GM18861 (cell line): Measurements from ENCODE around the gene HSFX2.
A peak's percentile ranks its signal among the peaks of the same experiment; 100 is the strongest.
"Not testable (repeated sequence)": the region's sequence is repeated elsewhere in the genome, so short reads cannot be mapped to it uniquely, and the experiment has no call there.

ENCODE experiments used
- ATAC-seq: cut with Tn5 transposase; IDR thresholded peaks from one replicate; pipeline ENCODE4 v1.9.1; 2021; ENCODE audit not compliant: unreplicated experiment

HSFX2 gene

DNA sequence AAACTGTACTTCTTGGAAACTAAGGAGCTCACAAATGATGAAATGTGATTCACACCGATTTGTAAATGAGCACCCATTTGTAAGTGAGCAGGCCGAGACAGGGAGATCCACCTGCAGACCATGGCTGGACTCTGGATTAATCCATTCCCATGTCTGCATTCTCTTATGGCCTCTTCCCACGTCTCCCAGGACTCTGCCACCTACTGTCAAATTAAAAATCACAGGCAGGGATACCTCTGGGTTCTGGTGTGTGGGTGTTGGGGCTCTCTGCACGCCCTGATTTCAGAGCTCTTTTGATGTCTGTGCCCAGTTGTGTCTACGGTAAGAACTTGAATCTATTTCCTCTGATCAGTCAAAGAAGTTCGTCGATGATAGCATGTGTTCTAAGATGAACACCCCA, 4.1 kb downstream of the HSFX2 start:
- not testable (repeated sequence) for ATAC-seq

- ATAC-seq: not testable (repeated sequence)
These were observed 7.8 kb downstream of the HSFX2 start, which contains the start of gene MAGEA9B for GRCh38 chrX:149587359-149587758. Gene MAGEA9B (minus strand): TSS chrX:149587459. CDS start chrX:149583179, 4,280 bp downstream.

DNA sequence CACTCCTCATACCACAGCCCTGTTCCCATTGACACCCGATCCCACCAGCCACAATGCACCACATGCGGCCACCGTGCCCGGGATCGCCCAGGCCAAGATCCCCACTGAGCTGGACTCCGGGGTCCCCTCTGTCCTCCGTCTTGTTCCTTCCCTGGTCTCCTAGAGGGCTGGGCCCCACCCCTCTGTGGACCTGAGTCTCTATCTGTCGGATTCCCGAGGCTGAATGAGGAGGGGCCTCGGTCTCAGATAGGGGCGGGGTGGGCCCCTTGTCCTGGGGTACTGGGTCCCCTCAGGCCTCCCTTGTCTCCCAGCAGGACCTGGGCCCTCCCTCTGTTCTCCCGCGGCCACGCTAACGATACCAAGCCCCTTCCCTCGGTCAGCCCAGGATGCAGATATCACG, 9.5 kb downstream of the HSFX2 start:
- not testable (repeated sequence) for ATAC-seq

DNA sequence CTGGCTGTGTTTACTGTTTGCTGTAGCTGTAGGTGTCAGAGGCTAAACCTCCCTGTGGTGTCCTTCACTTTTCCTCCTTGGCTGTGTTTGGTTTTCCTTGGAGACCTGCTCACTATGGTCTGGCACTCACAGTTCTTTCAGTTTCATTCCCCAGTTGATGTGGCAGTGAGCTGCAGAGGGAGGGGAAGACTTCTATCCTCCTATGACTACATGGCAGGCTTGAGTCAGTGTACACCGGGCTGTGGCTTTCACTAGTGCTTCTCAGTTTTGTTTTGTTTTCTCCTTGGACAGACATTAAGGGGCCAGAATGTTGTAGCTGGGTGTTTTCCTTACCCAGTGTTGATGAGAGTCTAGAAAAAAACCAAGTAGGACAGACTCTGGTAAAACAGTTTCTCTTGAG, 21.7 kb downstream of the HSFX2 start:
- ATAC-seq: peak; percentile 99

GRCh38 chrX:149572743-149573142, 22.4 kb downstream of the HSFX2 start:
- no peak for ATAC-seq

GRCh38 chrX:149571770-149572169, 23.3 kb downstream of the HSFX2 start:
- no peak for ATAC-seq

- ATAC-seq: no peak
These were observed 24.4 kb downstream of the HSFX2 start for GRCh38 chrX:149570668-149571067.

GRCh38 chrX:149569770-149570169, 25.3 kb downstream of the HSFX2 start:
- ATAC-seq: no peak

DNA sequence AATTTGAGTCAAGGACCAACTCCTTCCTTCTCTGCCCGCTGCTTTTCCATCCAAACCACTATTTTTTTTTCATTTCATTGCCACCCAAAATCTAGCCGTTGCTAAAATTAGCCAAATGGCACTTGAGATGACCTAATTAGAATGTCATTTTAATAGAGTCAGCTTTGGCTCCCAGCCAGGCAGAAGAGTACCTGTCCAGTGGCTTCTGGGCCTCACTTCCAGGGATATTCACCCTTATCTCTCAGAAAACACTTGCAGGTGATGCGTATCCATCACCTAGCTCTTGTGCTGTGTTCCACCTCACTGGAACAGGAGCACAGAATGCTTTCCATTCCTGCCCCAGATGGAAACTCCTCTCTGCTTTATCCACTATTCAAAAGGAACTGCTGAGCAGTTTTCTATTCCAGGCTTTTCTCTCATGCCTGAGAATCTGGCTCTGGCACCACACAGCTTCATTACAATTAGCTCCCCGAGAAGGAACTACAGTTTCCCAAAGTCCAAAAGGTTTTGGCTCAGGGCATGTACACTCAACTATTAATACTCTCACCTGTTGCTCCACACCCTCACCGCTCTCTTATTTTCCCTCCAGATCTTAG, 26.3 kb downstream of the HSFX2 start:
- no peak for ATAC-seq

- ATAC-seq: no peak
These were observed 27.3 kb downstream of the HSFX2 start for GRCh38 chrX:149567621-149568417.

- ATAC-seq: no peak
These were observed 31.8 kb downstream of the HSFX2 start for GRCh38 chrX:149563359-149563758.

DNA sequence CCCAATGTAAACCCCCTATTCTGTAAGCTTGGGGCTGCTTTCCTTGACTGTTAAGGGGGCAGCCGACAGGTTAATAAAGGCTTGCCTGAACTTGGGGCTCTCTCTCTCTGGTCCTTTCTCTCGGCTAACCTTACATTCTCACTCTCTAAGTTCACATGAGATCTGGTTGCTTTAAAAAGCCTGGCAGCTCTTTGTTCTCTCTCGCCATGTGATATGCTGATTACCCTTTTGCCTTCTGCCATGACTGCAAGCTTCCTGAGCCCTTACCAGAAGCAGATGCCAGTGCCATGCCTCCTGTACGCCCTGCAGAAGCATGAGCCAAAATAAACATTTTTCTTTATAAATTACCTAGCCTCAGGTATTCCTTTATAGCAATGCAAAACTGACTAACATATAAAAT, 39.9 kb downstream of the HSFX2 start:
- ATAC-seq: not testable (repeated sequence)

GRCh38 chrX:149551939-149552248, 43.2 kb downstream of the HSFX2 start:
- ATAC-seq: not testable (repeated sequence)

DNA sequence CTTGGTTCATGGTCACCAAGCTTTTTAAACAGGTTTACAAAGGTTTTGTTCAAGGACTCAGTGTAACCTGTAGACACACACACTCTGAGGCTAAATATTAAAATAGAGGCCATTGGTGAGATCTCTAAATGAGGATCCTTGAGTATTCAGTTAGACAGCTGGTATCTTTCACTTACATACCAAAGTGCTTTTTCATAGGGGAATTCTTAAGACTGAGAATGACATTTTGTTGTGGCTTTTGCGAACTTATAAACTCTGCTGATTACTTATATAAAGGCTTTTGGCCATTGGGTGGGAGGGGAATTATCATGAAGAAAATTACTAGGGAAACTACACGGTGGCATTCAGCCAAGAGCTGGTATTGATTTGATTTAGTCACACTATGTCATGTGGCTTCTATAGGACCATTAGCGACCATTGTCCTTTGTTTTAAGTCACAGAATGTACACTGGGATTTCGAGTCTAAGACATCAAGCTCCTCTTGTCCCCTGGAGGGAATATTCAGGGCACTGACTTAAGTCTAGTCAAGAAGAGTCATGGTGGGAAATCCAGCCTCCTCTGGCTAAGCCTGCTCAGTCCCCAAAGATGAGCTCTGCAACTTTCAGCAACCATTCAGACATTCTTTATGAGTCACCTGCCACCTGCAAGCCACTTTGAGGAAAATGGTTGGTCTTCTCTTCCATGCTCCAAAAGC, 43.7 kb downstream of the HSFX2 start:
- ATAC-seq: not testable (repeated sequence)

- ATAC-seq: not testable (repeated sequence)
These were observed 44.7 kb downstream of the HSFX2 start for GRCh38 chrX:149550454-149550853.

DNA sequence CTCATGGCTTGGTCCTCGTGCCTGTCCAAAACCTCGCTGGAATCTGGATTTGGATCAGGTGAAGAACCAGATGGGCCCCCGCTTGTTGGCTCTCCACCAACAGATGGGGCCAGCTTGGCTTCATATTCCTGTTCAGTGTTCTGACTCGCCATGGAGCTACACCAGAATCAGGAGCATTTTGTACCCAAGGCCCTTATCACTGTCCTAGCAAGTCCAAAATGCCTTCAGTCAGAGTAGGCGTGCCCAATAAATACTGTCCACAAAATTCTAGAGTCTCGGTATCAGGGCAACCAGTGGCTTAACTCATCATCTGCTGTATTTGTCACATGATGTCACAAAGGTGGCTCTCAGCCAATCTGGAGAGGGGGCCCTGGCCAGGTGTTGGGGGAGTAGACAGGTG, 45.4 kb downstream of the HSFX2 start, which contains the start of gene HSFX3:
Gene HSFX3, minus strand, starts transcription at position 224 of the 400 bp plus-strand sequence. Its CDS starts 72 bp downstream, at position 152.
- ATAC-seq: not testable (repeated sequence)

DNA sequence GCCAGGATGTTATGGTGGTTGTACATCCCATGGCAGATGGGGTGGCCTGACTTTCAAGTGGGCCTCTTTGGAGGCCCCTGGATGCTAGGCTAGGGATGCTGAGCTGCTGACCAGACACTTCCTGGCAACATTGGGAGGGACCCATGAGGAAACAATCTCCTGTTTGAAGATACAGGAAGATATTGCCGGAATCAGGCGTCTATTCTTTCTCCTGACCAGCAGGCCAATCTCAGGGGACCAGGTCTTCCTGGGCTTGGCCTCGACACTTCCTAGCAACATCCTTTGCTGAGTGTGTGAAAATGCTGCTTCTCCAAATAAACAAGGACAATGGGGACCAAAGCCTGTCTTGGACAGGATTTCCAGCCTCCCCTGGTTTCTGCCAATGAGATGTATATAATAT, 47.3 kb downstream of the HSFX2 start:
- ATAC-seq: not testable (repeated sequence)

GRCh38 chrX:149546962-149547361, 48.2 kb downstream of the HSFX2 start:
- not testable (repeated sequence) for ATAC-seq

DNA sequence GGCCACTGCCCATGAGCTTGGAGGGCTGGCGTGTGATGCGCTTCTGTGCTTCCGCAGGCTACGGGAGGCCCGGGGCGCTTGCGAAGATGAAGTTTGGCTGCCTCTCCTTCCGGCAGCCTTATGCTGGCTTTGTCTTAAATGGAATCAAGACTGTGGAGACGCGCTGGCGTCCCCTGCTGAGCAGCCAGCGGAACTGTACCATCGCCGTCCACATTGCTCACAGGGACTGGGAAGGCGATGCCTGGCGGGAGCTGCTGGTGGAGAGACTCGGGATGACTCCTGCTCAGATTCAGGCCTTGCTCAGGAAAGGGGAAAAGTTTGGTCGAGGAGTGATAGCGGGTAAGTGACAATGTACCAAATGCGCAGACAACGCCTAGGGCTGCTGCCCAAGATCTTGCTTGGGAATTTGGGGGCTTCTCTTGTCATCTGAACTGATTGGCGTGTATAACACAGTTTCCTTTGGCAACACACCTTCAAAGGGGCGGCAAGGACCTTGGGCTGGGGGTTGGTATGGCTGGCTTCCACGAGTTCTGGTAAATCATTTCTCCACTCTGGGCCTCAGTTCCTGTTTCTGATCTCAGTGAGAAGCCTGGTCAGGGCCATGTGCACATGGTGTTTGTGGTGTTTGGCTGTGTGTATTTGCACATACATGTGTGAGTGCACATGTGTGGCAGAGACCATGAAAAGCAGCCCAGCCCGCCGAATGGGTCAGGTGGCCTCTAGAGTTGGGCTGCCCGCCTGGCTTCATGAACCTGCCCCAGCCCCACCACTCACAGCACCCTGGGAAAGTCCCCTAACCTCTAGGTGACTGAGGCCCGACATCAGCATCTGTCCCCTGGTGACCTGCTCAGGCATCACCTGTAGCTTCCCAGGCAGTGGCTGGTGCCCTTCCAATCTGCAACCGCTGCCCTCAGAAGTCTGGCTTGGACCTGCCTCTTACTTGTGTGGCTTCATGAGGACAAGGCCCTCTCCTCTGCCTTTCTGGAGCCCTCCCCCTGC, 49.3 kb downstream of the HSFX2 start:
- ATAC-seq: peak; percentile 53
